ENCODE measurements around the gene RNF144A.

DNA sequence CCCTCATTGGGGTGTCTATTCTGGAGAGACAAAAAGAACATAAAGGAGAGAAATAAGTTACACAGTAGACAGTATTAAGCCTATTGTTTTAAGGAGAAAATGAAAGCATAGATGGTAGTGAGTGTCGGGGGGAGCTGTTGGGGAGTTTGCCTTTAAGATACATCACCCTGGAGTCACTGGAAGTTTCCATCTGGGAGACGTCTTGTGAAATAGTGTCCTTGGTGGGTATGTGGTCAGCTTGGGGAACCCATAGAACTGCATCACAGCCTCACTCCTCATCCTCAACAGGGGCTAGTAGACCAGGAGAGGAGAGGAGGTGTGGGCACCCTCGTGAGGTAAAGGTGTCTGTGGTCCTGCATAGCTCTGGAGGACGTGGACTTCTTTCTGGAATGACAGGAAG is 60.6 kb downstream of the RNF144A start:
- TF ChIP-seq POLR2AphosphoS5 (IDR thresholded peaks at IDR 0.05; ENCODE audit: low read depth, low read length) (no peak), GLI4 (CRISPR knock-in tag; IDR thresholded peaks at IDR 0.05; ENCODE audit: borderline replicate concordance) (no peak), ZBED4 (CRISPR knock-in tag; IDR thresholded peaks at IDR 0.05; ENCODE audit: borderline replicate concordance) (no peak), SP1 (IDR thresholded peaks at IDR 0.05) (no peak), SP1 (CRISPR knock-in tag; IDR thresholded peaks at IDR 0.05) (no peak), ESRRA (CRISPR knock-in tag; IDR thresholded peaks at IDR 0.05; ENCODE audit: low read depth) (no peak), ARID2 (CRISPR knock-in tag; IDR thresholded peaks at IDR 0.05; ENCODE audit: borderline replicate concordance) (no peak), KDM1A (CRISPR knock-in tag; IDR thresholded peaks at IDR 0.05) (no peak), ZNF567 (CRISPR knock-in tag; IDR thresholded peaks at IDR 0.05; ENCODE audit: borderline replicate concordance) (no peak)
- TF ChIP-seq, protein P1, sequence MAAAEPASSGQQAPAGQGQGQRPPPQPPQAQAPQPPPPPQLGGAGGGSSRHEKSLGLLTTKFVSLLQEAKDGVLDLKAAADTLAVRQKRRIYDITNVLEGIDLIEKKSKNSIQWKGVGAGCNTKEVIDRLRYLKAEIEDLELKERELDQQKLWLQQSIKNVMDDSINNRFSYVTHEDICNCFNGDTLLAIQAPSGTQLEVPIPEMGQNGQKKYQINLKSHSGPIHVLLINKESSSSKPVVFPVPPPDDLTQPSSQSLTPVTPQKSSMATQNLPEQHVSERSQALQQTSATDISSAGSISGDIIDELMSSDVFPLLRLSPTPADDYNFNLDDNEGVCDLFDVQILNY (CRISPR knock-in tag; conservative IDR thresholded peaks at IDR 0.05) = no peak

All from HepG2 (cell line).